SK-N-SH treated with all-trans-retinoic acid at 6 μM for 48 hours (cell line): Measurements from ENCODE around the gene PPP1R3E.
A peak's percentile ranks its signal among the peaks of the same experiment; 100 is the strongest.

ENCODE experiments used
- ATAC-seq: fragments of 200-7000 bp; cut with Tn5 transposase; 3 replicates; pipeline ENCODE4 v1.9.1; 2020; ENCODE audit warnings: mild to moderate bottlenecking, moderate library complexity
- ARNTL ChIP-seq: fragments of 450-650 bp; formaldehyde crosslinking; IDR thresholded peaks from 2 replicates; pipeline ENCODE4 v1.5.0; 2020; ENCODE audit warnings: low read depth, mild to moderate bottlenecking, moderate library complexity, borderline replicate concordance
- BACH2 ChIP-seq: fragments of 250-450 bp; sonication (Bioruptor Pico); IDR thresholded peaks from 2 replicates; pipeline ENCODE4 v1.9.0; 2021; ENCODE audit warnings: mild to moderate bottlenecking, borderline replicate concordance
- CREB5 ChIP-seq: fragments of 250-450 bp; sonication (Bioruptor Pico); IDR thresholded peaks from 2 replicates; pipeline ENCODE4 v1.5.1; 2020; ENCODE audit warnings: low read depth, mild to moderate bottlenecking, moderate library complexity
- CSDC2 ChIP-seq: fragments of 250-450 bp; sonication (Bioruptor Pico); IDR thresholded peaks from 2 replicates; pipeline ENCODE4 v1.5.0; 2020; ENCODE audit warnings: mild to moderate bottlenecking, moderate library complexity
- CSRNP3 ChIP-seq: fragments of 250-450 bp; sonication (Bioruptor Pico); IDR thresholded peaks from 2 replicates; pipeline ENCODE4 v1.5.1; 2021; ENCODE audit warnings: mild to moderate bottlenecking, moderate library complexity
- ESRRG ChIP-seq: fragments of 250-450 bp; sonication (Bioruptor Pico); IDR thresholded peaks from 2 replicates; pipeline ENCODE4 v1.6.1; 2021; ENCODE audit warnings: mild to moderate bottlenecking
- GLIS3 ChIP-seq: fragments of 250-450 bp; sonication (Bioruptor Pico); IDR thresholded peaks from 2 replicates; pipeline ENCODE4 v1.5.0; 2020; ENCODE audit warnings: mild to moderate bottlenecking, moderate library complexity
- ISL1 ChIP-seq: fragments of 250-450 bp; sonication (Bioruptor Pico); IDR thresholded peaks from 2 replicates; pipeline ENCODE4 v2.1.2; 2022; ENCODE audit warnings: mild to moderate bottlenecking, moderate library complexity
- RARB ChIP-seq: fragments of 250-450 bp; sonication (Bioruptor Pico); IDR thresholded peaks from 2 replicates; pipeline ENCODE4 v1.8.0; 2021; ENCODE audit warnings: mild to moderate bottlenecking, moderate library complexity
- SNAI2 ChIP-seq: fragments of 250-450 bp; sonication (Bioruptor Pico); IDR thresholded peaks from 2 replicates; pipeline ENCODE4 v1.5.0; 2020; ENCODE audit warnings: mild to moderate bottlenecking, moderate library complexity
- TCF4 ChIP-seq: fragments of 250-450 bp; sonication (Bioruptor Pico); IDR thresholded peaks from 2 replicates; pipeline ENCODE4 v1.8.0; 2021; ENCODE audit warnings: mild to moderate bottlenecking, moderate library complexity, borderline replicate concordance
- TOX ChIP-seq: fragments of 250-450 bp; sonication (Bioruptor Pico); IDR thresholded peaks from 2 replicates; pipeline ENCODE4 v1.8.0; 2021; ENCODE audit warnings: mild to moderate bottlenecking, moderate library complexity, borderline replicate concordance
- TSHZ2 ChIP-seq: fragments of 250-450 bp; sonication (Bioruptor Pico); IDR thresholded peaks from 2 replicates; pipeline ENCODE4 v1.5.0; 2020; ENCODE audit warnings: mild to moderate bottlenecking, moderate library complexity
- ZC3H10 ChIP-seq: fragments of 250-450 bp; sonication (Bioruptor Pico); IDR thresholded peaks from 2 replicates; pipeline ENCODE4 v1.5.1; 2021; ENCODE audit warnings: mild to moderate bottlenecking, moderate library complexity
- ZFP3 ChIP-seq: fragments of 250-450 bp; sonication (Bioruptor Pico); IDR thresholded peaks from 2 replicates; pipeline ENCODE4 v1.5.0; 2020; ENCODE audit warnings: mild to moderate bottlenecking, moderate library complexity
- ZFP30 ChIP-seq: fragments of 450-650 bp; formaldehyde crosslinking; IDR thresholded peaks from 2 replicates; pipeline ENCODE4 v1.5.0; 2022; ENCODE audit warnings: mild to moderate bottlenecking, moderate library complexity
- ZNF565 ChIP-seq: fragments of 450-650 bp; formaldehyde crosslinking; conservative IDR thresholded peaks from 2 replicates; pipeline ENCODE4 v1.5.0; 2020; ENCODE audit warnings: low read depth, mild to moderate bottlenecking, moderate library complexity
- ZNF8 ChIP-seq: fragments of 450-650 bp; formaldehyde crosslinking; IDR thresholded peaks from 2 replicates; pipeline ENCODE4 v1.5.0; 2020; ENCODE audit warnings: mild to moderate bottlenecking, moderate library complexity
- TF ChIP-seq, protein P1 (sequence below): fragments of 250-450 bp; sonication (Bioruptor Pico); IDR thresholded peaks from 2 replicates; pipeline ENCODE4 v1.8.0; 2020; ENCODE audit warnings: mild to moderate bottlenecking, moderate library complexity, borderline replicate concordance

Gene PPP1R3E

GRCh38 chr14:23321572-23322547, 19.2 kb upstream of the PPP1R3E start:
- peak; percentile 46 for ATAC-seq
- TF ChIP-seq ESRRG (CRISPR knock-in tag): no peak
- TF ChIP-seq ZFP3 (CRISPR knock-in tag): no peak
- TF ChIP-seq ZFP30 (CRISPR knock-in tag): no peak
- no peak for TF ChIP-seq ARNTL (CRISPR knock-in tag)
- TF ChIP-seq TCF4 (CRISPR knock-in tag): no peak

DNA sequence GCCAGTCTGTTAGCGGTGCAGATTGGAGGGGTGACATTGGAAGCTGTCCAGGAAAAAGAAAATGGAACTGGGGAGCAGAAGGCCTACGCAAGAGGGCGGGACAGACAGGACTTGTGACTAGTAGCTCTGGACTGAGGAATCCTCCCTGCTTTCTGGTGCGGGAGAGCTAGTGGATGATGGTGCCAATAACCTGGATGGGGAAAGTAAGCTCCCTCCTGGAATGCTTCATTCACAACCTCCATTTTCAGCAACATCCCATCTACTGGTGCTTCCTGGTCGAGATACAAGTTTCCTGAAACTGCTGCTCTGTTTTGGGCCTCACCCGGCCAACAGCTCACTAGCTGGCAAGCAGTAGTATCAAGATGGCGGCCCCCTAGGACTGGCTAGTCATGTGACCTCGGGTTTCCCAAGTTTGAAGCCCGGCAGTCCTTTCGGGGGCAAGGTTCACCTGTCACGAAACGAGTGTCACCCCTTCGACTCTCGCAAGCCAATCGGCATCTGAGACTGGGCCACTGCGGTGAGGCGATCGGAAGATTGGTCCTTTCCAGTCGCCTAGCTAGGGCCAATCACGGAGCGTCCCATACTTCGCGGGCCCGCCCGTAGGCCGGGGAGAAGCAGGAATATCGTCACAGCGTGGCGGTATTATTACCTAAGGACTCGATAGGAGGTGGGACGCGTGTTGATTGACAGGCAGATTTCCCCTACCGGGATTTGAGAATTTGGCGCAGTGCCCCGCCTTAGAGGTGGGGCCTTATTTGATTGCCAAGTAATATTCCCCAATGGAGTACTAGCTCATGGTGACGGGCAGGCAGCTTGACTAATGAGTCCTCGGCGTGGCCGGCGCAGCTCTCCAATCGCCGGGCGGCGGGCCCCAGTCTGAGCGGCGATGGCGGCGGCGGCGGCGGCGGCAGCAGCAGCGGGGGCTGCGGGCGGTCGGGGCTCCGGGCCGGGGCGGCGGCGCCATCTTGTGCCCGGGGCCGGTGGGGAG, 18.2 kb upstream of the PPP1R3E start, which contains the start of gene PABPN1:
Gene PABPN1 (plus strand): TSS at position 874 of the 988 bp plus-strand sequence. CDS start 13 bp downstream, at position 887.
- TF ChIP-seq TSHZ2 (no peak), ESRRG (CRISPR knock-in tag) (no peak), ISL1 (no peak), ARNTL (CRISPR knock-in tag) (no peak), BACH2 (CRISPR knock-in tag) (no peak), ZFP30 (CRISPR knock-in tag) (no peak), ZC3H10 (CRISPR knock-in tag) (peak; percentile 41; the same call in 1 of the 2 replicates), ZNF565 (CRISPR knock-in tag) (no peak), ZNF8 (no peak), CSDC2 (CRISPR knock-in tag) (peak; percentile 92; the same call in 1 of the 2 replicates), TCF4 (CRISPR knock-in tag) (no peak), CREB5 (no peak), TOX (CRISPR knock-in tag) (no peak), SNAI2 (CRISPR knock-in tag) (peak; percentile 77; the same call in 1 of the 2 replicates), GLIS3 (CRISPR knock-in tag) (no peak), ZFP3 (CRISPR knock-in tag) (0 out of 2 replicates have a peak, but pooled peaks have one; percentile 50), RARB (CRISPR knock-in tag) (no peak), CSRNP3 (CRISPR knock-in tag) (no peak)
- TF ChIP-seq, protein P1, sequence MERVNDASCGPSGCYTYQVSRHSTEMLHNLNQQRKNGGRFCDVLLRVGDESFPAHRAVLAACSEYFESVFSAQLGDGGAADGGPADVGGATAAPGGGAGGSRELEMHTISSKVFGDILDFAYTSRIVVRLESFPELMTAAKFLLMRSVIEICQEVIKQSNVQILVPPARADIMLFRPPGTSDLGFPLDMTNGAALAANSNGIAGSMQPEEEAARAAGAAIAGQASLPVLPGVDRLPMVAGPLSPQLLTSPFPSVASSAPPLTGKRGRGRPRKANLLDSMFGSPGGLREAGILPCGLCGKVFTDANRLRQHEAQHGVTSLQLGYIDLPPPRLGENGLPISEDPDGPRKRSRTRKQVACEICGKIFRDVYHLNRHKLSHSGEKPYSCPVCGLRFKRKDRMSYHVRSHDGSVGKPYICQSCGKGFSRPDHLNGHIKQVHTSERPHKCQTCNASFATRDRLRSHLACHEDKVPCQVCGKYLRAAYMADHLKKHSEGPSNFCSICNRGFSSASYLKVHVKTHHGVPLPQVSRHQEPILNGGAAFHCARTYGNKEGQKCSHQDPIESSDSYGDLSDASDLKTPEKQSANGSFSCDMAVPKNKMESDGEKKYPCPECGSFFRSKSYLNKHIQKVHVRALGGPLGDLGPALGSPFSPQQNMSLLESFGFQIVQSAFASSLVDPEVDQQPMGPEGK (CRISPR knock-in tag): no peak
- TF ChIP-seq, all 23 proteins: peak for 4
- ATAC-seq: peak; percentile 95
